Muscle layer of duodenum (tissue), 2 donors: ENCODE data around the gene CXXC5.
A peak's percentile ranks its signal among the peaks of the same experiment; 100 is the strongest.

ENCODE experiments used
- H3K27ac ChIP-seq: one replicate; pipeline ENCODE4 v1.7.0; 2013; ENCODE audit warnings: mild to moderate bottlenecking, low read length
- H3K27me3 ChIP-seq: one replicate; pipeline ENCODE4 v1.7.0; 2013; ENCODE audit warnings: low read depth, mild to moderate bottlenecking, control low read depth, low read length
- H3K36me3 ChIP-seq, 2 donors: one replicate each; pipeline ENCODE4 v1.7.0; 2013; ENCODE audit warnings: low read length in 2 of 2, control low read depth in 1 of 2, mild to moderate bottlenecking in 1 of 2; ENCODE audit not compliant: insufficient read depth in 2 of 2, control insufficient read depth in 1 of 2
- H3K4me1 ChIP-seq, 2 donors: one replicate each; pipeline ENCODE4 v1.7.0; 2013; ENCODE audit warnings: low read length in 2 of 2, mild to moderate bottlenecking in 2 of 2, control low read depth in 1 of 2, moderate library complexity in 1 of 2; ENCODE audit not compliant: insufficient read depth in 2 of 2, control insufficient read depth in 1 of 2
- H3K4me3 ChIP-seq, 2 donors: one replicate each; pipeline ENCODE4 v1.7.0; 2013; ENCODE audit warnings: low read length in 2 of 2, low read depth in 1 of 2, mild to moderate bottlenecking in 1 of 2
- H3K9me3 ChIP-seq, 2 donors: one replicate each; pipeline ENCODE4 v1.7.0; 2013; ENCODE audit warnings: low read length in 2 of 2, control low read depth in 1 of 2, mild to moderate bottlenecking in 1 of 2; ENCODE audit not compliant: control insufficient read depth in 1 of 2
- donor health status: healthy.

The CXXC5 gene

DNA sequence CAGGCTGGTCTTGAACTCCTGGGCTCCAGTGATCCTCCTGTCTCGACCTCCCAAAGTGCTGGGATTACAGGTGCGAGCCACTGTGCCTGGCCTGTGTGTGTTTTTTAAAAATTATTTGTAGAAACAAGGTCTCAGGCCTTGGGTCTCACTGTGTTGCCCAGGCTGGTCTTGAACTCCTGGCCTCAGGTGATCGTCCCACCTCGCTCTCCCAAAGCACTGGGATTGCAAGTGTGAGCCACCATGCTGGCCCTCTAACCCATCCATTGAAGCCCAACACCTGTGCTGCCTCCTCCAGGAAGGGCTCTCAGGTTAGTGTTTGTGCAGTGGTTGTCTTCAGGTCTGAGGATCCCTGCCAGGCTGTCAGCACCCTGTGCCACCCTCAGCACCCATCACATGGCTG, 56.6 kb downstream of the CXXC5 start:
- Histone ChIP-seq H3K27me3 (no peaks in the 10 kb centered on the region), H3K4me1 (peaks cover 4 to 14% of the 10 kb centered on the region in 2 donors), H3K36me3 (no peaks in the 10 kb centered on the region), H3K27ac (no peak overlapping the region), H3K4me3 (no peak overlapping the region), H3K9me3 (no peaks in the 10 kb centered on the region)

GRCh38 chr5:139705191-139705590, 57.0 kb downstream of the CXXC5 start:
- Histone ChIP-seq H3K4me1 (peaks cover 4 to 18% of the 10 kb centered on the region in 2 donors), H3K4me3 (no peak overlapping the region), H3K9me3 (no peaks in the 10 kb centered on the region), H3K27me3 (no peaks in the 10 kb centered on the region), H3K27ac (no peak overlapping the region), H3K36me3 (no peaks in the 10 kb centered on the region)

- peaks cover 4 to 26% of the 10 kb centered on the region in 2 donors for H3K4me1 ChIP-seq
- H3K27me3 ChIP-seq, result no peaks in the 10 kb centered on the region
- no peaks in the 10 kb centered on the region for H3K9me3 ChIP-seq
- H3K4me3 ChIP-seq, result no peak overlapping the region
- H3K27ac ChIP-seq, result no peak overlapping the region
- H3K36me3 ChIP-seq, result no peaks in the 10 kb centered on the region
These were observed 57.8 kb downstream of the CXXC5 start for GRCh38 chr5:139705655-139706587.

GRCh38 chr5:139707445-139708003, 59.4 kb downstream of the CXXC5 start:
- Histone ChIP-seq H3K4me1 (peaks cover 0 to 37% of the 10 kb centered on the region in 2 donors), H3K36me3 (no peaks in the 10 kb centered on the region), H3K27me3 (peaks cover 3% of the 10 kb centered on the region), H3K9me3 (no peaks in the 10 kb centered on the region), H3K27ac (no peak overlapping the region), H3K4me3 (no peak overlapping the region)

DNA sequence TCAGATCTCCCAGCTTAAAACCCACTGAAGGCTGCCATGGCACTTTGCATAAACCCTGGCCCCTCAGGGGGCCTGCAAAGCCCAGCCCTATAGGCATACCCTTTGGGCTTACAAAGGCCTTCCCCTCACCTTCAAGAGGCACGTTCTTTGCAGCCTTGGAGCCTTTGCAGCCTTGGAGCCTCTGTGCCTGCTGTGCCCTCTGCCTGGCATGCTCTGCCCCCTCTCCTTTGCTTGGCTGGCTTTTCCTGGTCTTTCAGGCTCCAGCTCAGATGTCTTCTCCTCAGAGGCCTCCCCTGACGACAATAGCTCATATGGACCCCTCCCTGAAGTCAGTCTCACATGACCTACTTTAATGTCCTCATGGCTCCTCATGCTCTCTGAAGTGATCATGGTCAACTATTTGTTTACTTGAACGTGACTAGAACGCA, 60.3 kb downstream of the CXXC5 start:
- Histone ChIP-seq H3K4me1 (peaks cover 0 to 37% of the 10 kb centered on the region in 2 donors), H3K27ac (no peak overlapping the region), H3K36me3 (no peaks in the 10 kb centered on the region), H3K4me3 (no peak overlapping the region), H3K9me3 (no peaks in the 10 kb centered on the region), H3K27me3 (peaks cover 6% of the 10 kb centered on the region)

- no peak overlapping the region for H3K27ac ChIP-seq
- peak overlapping the region; percentile 33 to 70 for H3K4me3 ChIP-seq
- peaks cover 6% of the 10 kb centered on the region for H3K27me3 ChIP-seq
- H3K4me1 ChIP-seq, result peaks cover 0 to 37% of the 10 kb centered on the region in 2 donors
- no peaks in the 10 kb centered on the region for H3K36me3 ChIP-seq
- H3K9me3 ChIP-seq, result no peaks in the 10 kb centered on the region
These were observed 60.9 kb downstream of the CXXC5 start for GRCh38 chr5:139708877-139709581.

DNA sequence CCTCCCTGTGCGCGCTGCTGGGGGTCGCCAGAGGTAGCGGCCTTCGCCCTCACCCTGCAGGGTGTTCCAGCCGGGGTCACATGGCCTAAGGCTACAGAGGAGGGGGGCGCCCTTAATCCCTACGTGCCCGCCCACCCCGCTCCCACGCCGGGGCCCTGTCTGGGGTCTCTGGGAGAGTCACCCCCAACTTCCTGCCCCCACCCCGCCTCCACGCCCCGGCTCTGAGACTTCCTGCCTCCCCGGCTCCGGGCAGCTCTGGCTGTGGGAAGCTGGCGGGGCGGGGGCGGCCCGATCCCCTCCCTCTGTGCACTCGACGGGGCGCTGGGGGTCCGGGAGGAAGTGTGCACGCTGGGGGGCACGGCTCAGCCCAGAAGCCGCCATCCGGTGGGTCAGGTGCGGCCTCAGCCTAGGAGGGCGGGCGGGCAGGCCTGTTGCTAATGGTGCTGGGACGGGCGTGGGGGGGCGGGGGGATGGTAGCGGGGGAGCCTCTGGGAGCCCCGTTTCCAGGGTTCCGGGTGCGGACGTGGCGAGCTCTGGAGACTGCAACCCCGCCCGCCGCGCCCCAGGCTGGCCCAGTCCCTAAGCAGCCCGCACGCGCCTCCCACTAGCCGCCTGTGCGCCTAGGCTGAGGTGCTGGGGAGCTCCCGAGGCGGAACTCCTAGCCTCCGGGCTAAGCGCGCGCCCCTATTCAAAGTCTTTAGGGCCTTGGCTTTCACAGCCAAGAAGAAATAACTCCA, 61.6 kb downstream of the CXXC5 start:
- Histone ChIP-seq H3K27ac (no peak overlapping the region), H3K9me3 (no peaks in the 10 kb centered on the region), H3K27me3 (peaks cover 6% of the 10 kb centered on the region), H3K4me3 (peak overlapping the region in 1 of 2 donors; percentile 70), H3K4me1 (peaks cover 0 to 37% of the 10 kb centered on the region in 2 donors), H3K36me3 (no peaks in the 10 kb centered on the region)

DNA sequence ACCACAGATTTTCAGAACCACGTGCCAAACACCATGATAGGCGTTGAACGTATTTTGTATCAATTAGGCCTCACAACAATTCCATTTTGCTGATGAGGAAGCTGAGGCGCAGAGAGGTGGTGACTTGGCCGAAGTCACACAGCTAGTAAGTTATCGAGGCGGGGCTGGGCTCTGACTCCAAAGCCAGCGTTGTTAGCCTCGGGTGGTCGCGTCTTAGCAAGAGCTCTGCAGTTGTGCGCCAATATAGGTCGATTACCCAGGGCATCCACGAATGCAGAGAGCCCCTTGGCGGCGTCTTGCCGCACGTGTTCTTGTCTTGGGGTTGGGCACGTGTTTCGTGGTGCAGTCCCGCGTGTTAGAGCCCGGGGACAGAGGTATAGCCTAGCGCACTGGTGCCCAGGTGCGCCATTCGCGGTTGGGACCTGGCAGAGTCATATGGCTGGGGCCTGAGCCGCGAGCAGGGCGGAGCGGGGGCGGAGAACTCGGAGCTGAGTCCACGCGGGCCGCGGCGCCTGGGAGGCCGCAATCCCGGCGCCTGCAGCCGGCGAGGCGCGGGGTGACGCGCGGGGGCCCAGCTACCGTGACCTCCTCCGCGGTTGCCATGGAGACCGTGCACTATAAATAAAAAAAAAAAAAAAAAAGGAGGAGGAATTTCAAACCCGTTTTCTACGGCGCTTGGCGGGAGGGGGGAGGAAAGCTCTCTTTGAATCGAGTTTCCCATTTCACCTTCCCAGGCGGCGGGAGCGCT, 62.3 kb downstream of the CXXC5 start:
- H3K27ac ChIP-seq, result no peak overlapping the region
- H3K27me3 ChIP-seq, result peaks cover 6% of the 10 kb centered on the region
- H3K36me3 ChIP-seq, result no peaks in the 10 kb centered on the region
- peak overlapping the region; percentile 33 to 70 for H3K4me3 ChIP-seq
- no peaks in the 10 kb centered on the region for H3K9me3 ChIP-seq
- peaks cover 0 to 37% of the 10 kb centered on the region in 2 donors for H3K4me1 ChIP-seq

DNA sequence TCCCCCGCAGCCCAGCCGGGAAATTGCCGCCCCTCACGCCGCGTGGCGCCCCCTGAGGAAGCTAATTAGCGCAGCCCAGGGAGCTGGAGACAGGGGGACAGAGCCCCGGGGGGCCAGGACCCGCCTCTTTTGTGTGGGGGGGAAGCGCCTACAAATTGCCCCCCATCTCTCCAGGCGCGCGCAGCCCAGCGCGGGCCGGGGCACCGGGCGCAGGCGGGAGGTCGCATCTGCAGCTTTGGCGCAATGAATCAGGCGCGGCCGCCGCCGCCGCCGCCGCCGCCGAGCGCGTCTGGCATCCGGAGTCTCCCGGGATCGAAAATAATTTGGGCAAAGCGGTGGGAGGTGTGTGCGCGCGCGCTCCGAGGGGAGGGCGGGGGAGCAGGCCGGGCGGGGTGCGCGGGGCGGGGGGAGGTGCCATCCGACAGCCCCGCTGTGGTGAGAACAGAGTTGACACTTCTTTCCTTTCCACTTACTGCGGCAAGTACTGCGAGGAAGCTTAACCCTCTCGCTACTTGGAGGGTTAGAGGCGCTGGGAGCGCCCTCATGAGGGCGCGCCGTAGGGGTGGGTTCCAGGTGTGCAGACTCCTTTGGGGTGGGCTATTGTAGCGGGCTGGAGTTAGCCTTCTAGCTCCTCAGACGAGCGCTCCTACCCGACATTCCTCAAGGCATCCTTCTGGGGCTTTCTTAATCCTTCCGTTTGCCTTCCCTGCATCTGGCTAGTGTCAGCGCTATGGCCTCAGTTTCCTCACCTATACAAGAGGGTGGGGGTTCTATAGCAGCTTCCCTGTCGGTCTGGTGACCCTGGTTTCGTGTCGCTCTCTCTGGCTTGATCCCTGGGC, 63.1 kb downstream of the CXXC5 start:
- no peaks in the 10 kb centered on the region for H3K36me3 ChIP-seq
- H3K27me3 ChIP-seq, result peaks cover 6% of the 10 kb centered on the region
- peak overlapping the region; percentile 45 for H3K27ac ChIP-seq
- no peaks in the 10 kb centered on the region for H3K9me3 ChIP-seq
- peak overlapping the region; percentile 52 to 70 for H3K4me3 ChIP-seq
- peaks cover 0 to 37% of the 10 kb centered on the region in 2 donors for H3K4me1 ChIP-seq

- Histone ChIP-seq H3K4me3 (peak overlapping the region; percentile 52 to 70), H3K27ac (no peak overlapping the region), H3K36me3 (no peaks in the 10 kb centered on the region), H3K4me1 (peaks cover 0 to 37% of the 10 kb centered on the region in 2 donors), H3K9me3 (no peaks in the 10 kb centered on the region), H3K27me3 (peaks cover 6% of the 10 kb centered on the region)
These were observed 63.7 kb downstream of the CXXC5 start for GRCh38 chr5:139711906-139712224.
